Measurements from ENCODE around the gene SULT2B1.
A peak's percentile ranks its signal among the peaks of the same experiment; 100 is the strongest.
"Not testable (repeated sequence)": the region's sequence is repeated elsewhere in the genome, so short reads cannot be mapped to it uniquely, and the experiment has no call there.

Gene SULT2B1

DNA sequence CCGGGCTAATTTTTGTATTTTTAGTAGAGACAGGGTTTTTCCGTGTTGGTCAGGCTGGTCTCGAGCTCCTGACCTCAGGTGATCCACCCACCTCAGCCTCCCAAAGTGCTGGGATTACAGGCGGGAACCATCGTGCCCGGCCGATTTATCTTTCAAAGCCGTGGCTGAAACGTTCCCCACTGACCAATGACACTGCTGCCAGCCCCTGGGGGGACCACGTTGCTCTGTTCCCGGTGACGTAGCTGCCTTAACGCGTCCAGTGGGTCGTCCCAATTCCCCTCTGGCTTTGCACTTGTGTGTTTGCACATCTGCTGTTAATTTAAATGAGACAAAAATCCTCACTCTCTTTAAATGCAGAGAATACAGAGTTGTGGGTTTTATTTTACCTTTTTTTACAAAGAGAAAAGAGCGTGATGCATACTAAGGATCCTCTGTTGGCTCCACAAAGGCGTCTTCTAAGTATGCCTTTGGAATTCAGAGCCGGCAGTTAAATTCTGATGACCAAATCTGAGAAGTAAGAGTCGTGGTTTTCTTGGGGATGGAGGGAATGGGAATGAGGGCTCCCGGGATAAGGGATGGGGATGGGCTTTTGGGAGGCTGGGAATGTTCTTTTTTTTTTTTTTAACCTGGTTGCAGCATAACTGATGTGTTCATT is 21.8 kb upstream of the SULT2B1 start:
- no peak for DNase-seq

DNA sequence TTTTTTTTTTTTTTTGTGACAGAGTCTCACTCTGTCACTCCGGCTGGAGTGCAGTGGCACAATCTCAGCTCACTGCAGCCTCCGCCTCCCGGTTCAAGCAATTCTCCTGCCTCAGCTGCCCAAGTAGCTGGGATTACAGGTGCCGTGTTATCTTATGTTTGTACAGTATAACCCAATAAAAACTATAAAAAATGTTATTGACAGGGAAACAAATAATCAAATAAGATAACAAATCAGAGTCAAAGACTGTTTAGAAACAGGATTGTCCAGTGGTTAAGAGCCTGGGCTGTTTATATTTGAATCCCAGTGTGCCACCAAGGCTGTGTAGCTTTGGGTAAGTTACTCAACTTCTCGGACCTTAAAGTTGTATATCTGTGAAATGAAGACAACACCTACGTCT is 21.2 kb upstream of the SULT2B1 start:
- DNase-seq, result no peak

DNA sequence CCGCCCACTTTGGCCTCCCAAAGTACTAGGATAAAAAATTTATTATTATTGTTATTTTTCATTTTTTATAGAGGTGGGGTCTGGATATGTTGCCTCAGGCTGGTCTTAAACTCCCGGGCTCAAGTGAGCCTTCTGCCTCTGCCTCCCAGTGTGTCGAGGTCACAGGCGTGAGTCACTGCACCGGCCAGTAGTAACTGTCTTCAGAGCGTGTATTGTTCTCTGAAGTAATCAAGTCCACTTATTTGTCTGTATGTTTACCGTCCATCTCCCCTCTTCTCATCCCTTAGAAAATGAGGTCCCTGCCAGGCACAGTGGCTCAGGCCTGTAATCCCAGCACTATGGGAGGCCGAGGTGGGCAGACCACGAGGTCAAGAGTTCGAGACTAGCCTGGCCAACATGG is 18.2 kb upstream of the SULT2B1 start:
- no peak for DNase-seq

DNA sequence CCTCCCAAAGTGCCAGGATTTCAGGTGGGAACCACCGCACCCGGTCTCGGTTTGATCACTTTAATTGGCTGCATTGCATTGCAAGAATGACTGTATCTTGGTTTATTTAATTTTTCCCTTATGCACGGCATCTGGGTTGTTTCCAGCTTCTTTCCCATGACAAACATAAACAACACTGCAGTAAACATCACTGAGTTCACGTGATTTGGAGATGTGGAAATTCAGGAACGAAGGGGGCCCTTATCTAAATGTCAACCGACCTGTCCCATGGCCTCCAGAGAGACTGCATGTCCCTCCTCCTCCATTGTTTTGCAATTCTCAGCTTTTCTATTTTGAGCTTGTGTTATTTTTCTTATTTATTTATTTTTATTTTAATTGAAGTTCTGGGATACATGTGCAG is 14.4 kb upstream of the SULT2B1 start:
- no peak for DNase-seq

DNA sequence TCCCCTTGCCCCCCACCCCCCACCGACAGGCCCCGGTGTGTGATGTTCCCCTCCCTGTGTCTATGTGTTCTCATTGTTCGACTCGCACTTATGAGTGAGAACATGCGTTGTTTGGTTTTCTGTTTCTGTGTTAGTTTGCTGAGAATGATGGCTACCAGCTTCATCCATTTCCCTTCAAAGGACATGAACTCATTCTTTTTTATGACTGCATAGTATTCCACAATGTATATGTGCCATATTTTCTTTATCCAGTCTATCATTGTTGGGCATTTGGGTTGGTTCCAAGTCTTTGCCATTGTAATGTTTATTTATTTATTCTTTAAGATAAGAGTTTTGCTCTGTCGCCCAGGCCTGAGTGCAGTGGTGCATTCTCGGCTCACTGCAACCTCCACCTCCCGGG is 13.9 kb upstream of the SULT2B1 start:
- DNase-seq, result not testable (repeated sequence)

DNA sequence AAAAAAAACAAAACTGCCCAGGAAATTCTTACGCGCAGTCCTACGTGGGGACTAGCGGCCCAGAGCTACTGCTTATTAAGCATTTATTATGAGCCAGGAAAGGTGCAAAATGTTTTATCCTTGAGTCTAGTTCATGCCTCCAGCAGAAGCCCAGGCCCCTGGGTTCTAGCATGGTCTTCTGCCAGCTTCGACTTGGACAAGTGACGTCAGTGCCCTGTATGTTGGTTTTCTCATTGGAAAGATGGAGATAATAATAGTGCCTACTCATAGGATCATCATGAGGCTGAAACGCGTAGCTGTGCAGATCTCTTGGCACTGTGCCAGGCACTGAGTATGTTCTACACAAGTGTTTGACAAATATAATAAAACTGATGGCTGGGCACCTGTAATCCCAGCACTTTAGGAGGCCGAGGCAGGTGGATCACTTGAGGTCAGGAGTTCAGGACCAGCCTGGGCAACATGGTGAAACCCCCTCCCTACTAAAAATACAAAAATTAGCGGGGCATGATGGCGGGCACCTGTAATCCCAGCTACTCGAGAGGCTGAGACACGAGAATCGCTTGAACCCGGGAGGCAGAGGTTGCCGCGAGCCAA is 12.4 kb upstream of the SULT2B1 start:
- peak; percentile 64 for DNase-seq

DNA sequence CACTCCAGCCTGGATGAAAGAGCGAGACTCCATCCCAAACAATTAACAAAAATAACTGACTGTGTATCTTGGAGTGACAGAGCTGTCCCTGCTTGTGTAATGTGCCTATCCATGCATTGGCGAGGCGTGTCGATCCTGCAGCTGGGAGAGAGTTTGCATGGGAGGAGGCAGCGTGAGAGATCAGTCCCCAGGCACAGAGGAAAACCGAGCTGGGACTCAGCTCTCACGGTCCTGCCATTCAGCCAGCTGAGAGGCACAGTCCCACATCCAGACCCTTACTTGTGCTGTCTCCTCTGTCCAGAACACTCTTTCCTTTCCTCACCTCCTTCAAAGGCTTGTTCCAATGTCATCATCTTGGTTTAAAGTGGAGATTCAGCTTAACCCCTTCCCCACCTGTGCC is 11.9 kb upstream of the SULT2B1 start:
- no peak for DNase-seq

DNA sequence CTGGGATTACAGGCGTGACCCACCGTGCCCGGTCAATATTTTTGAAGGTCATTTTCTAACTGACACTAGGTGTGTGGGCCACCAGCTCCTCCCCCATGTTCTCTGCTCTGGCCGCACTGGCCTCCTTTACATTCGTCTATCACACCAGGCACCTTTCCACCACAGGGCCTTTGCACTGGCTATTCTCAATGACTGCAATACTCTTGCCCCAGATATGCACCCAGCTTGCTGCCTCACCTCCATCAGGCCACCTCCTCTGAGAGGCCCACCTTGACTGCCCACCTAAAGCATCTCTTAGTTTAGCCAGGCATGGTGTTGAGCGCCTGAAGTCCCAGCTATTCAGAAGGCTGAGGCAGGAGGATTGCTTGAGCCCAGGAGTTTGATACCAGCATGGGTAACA is 10.2 kb upstream of the SULT2B1 start:
- DNase-seq, result no peak

DNA sequence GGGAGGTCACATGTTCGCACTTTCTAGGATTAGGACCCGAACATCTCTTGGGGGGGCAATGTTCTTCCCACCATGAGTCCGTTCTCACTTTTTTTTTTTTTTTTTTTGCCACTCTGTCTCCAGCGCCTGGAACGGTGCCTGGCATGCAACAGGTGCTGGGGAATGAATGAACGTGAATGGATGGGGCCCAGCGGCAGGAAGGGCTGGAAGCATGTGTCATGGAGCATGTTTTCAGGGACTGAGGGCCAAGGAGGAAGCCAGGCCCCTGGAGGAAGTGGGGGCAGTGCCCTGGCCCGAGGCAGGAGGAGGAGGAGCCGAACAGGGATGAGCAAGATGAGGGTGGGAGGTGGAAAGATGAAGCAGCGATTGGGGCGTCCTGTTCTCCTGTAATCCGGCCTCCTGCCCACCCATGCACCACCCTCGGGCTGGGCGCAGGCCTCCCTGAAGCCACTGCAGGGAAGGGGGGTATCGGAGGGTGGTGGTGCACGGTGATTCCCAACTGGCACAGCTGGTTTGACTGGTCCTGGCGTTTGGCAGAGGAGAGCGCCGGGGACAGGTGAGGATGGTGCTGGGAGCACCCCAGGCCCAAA is 8.8 kb upstream of the SULT2B1 start:
- DNase-seq, result no peak

DNA sequence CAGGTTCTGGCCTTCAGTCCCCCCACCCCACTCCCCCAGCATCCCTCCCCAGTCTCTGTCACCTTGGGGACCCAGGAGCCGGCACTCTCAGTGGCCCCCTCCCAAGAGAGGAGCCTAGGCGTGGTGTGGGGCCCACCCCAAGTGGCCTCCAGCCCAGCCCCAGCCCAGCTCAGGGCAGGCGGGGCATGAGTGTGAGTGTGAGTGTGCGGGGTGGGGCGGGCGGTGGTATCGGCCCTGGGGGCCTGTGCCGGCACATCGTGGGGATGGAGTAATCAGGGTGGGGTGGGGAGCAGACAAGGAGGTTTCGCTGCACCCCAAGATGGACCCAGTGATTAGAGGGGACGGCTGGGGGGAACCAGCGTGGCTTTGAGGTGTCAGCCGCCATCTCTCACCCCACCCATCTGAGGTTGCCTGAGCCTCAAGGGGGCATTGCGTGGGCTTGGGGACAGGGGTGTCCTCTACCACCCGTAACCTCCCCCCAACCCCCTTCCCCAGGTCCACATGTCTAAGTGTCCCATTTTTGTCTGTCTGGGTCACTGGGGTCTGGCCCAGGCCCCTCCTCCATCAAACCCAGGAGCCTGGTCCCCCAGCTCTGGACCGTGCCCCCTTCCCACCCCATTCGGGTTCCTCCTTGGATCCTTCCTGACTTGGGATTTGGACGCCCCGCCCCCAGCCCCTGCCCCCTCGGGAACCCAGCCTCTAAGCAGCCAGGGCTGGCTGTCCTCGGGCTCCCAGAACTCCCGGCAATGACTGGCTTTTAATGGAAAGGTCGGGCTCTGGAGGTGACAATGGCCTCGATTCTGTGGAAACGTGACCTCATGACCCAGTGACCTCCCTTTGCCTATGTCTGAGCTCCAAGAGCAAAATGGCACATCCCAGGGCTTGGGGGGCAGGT is 6.9 kb upstream of the SULT2B1 start:
- DNase-seq, result no peak

DNA sequence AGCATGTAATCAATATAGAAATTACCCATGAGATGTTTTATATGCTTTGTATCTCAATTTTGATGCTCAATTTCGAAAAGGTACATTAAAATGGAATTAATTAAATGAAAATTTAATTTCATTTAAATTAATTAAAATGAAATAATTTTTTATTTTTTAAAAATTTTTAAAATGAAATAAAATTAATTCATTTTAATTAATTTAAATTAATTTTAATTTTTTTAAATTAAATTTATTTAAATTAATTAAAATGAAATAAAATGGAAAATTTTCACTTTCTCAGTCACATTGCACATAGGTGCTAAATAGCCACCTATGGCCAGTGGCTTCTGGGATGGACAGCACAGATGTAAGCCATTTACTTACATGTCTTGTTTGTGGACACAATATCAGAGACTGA is 4.2 kb upstream of the SULT2B1 start:
- no peak for DNase-seq

DNA sequence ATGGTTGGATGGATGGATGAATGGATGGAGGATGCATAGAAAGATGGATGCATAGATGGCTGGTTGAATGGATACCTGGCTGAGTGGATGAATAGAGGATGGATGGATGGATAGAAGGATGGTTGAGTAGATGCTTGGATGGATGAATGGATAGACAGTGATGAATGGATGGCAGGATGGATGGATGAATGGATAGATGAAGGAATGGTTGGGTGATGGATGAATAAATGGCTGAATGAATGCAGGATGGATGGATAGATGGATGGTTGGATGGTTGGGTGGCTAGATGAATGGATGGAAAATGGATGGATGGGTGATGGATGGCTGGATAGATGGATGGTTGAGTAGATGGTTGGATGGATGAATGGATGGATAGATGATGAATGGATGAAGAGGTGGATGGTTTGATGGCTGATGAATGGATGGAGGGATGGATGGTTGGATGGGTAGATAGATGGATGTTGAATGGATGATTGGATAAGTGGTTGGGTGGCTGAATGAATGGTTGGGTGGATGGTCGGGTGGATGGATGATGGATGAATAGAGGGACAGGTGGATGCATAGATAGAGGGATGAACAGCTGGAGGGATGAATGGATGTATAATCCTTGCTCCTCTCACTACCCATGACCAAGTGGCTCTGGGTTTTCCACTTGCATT is 3.6 kb upstream of the SULT2B1 start:
- DNase-seq, result no peak

DNA sequence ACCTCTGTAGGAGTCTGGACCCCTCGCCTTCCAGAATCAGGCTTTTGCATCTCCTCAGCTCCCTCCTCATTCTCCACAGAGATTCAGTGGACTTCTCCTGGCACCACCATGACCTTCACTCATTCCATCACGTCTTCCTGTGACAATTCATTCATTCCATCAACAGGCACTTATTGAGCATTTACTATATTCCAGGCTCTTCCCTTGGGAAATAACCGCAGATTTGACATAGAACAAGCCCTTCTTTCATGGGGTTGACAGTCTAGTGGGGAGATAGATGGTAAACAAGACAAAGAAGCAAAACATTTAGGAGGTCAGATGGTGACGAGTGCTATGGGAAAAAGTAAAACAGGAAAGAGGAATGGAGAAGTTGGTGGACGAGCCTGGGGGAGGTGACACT is 2.6 kb upstream of the SULT2B1 start:
- DNase-seq, result no peak

DNA sequence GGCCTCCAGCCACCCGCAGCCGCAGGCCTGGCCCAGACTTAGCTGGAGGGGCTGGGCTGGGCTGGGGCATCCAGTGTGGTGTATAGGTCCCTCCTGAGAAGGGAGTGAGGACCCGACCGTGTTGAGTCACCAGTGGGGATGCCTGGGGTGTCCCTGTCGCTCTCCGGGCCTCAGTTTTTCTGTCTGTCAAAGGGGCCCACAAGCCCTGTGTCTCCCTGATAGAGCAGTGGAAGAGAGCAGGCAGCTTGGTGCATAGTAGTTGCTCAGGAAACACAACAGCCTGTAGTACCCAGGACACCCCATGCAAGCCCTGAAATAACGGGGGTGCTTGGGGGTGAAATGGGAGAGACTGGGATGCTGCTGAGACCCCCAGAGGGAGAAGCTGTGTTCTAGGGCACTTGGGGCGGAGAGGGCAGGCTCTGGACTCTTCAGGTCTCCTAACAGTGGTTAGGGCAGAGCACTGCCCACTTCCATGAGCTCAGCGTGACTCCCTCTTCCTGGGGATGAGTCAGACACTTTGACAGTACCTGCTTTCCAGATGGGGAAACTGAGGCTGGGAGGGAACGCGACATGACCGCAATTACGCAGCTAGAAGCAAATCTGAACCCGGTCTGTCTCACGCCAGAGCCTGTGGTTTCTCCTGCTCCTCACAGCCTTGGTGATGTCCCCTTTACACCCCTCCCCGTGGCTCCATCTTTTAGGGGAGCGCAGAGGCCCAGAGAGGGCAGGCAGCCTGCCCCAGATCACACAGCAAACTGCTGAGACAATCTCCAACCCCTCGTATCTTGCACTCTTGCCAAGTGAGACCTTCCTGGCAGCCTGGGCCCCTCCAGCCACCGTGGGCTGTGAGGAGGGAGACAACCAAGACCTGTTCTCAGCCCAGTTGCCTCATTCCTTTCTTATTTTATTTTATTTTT is 692 bp downstream of the SULT2B1 start:
- DNase-seq, result no peak

DNA sequence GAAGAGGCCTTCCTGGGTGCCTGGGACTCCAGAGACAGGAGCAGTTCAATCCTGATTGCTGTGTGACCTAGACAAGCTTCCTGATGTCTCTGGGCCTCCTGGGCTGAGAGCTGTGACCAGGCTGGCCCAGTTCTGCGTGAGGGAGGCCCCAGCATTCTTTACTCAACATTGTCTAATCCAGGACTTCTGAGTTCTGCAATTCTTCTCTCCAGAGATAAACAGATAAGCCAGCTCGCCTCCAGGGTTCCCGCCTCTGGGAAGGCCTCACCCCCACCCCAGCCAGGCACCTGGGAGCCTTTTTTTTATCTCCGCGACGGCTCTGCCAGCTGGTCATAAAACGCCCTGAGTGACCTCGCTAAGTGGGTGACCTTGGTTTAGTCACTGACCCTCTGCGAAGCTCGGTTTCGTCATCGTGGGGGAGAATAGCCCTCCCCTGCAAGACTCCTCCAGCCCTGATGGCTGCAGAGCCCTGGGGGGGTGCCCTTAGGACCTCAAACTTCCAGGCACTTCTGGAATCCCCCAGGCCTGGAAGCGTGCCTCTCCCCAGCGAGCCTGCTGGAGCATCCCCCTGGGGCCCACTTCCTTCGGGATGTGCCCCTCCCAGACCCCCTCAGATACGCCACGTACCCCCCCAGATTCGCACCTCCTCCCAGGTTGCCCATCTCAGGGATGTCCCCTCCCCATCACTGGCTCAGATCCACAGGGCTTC is 1.9 kb downstream of the SULT2B1 start:
- DNase-seq, result peak; percentile 59

DNA sequence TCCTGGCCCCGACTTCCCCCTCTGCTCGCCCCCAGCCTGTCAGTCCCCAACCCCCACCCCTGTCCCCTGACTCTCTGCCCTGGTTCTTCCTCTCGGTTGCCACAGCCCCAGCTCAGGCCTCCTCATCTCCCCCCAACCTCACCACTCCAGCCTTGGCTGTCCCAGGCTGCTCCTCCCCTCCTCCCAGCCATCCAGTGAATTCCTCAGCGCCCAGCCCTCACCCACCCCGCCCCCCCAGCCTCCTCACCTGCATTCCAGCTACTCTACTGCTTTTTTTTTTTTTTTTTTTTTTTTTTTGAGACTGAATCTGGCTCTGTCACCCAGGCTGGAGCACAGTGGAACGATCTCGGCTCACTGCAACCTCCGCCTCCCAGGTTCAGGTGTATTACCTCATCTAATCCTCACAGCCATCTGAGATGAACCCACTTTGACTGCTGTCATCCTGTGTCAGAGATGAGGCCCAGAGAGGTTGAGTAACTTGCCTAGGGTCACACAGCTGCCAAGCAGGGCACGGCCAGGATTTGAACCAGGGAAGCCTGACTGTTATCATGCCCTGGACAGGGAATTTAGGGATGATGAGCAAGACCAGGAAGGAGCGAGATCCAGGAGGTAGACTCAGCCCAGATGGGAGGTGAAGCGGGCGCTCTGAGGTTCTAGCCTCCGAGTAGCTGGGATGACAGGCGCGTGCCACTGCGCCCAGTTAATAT is 2.6 kb downstream of the SULT2B1 start:
- peak; percentile 20 for DNase-seq

DNA sequence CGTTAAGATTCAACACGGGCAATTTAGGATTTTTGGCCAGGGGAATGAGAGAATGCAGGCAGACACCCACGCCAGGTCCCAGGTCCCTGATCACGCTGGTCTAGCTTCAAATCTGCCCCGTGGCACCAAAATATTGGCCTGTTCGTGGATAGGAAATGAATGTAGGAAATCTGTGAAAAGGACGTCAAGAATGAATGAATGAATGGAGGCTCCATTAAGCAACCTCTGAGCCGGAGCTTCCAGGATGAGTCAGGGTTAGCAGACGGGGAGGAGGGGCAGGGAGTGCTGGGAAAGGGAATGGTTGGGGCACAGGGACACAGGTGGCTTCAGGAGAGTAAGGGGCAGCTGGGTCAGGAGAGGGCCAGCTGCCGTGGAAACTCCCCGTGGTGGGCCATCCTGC is 4.2 kb downstream of the SULT2B1 start:
- DNase-seq, result peak; percentile 37

DNA sequence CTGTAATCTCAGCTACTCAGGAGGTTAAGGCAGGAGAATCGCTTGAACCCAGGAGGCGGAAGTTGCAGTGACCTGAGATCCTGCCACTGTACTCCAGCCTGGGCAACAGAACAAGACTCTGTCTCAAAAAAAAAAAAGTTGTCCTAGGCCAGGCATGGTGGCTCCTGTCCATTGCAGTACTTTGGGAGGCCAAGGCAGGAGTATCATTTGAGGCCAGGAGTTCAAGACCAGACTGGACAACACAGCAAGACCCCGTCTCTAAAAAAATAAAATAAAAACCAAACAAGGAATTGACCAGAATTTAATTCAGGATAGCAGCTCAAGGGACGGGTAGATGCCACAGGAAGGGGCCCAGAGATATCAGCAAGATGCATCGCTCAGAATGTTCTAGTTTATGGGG is 4.9 kb downstream of the SULT2B1 start:
- DNase-seq, result no peak

DNA sequence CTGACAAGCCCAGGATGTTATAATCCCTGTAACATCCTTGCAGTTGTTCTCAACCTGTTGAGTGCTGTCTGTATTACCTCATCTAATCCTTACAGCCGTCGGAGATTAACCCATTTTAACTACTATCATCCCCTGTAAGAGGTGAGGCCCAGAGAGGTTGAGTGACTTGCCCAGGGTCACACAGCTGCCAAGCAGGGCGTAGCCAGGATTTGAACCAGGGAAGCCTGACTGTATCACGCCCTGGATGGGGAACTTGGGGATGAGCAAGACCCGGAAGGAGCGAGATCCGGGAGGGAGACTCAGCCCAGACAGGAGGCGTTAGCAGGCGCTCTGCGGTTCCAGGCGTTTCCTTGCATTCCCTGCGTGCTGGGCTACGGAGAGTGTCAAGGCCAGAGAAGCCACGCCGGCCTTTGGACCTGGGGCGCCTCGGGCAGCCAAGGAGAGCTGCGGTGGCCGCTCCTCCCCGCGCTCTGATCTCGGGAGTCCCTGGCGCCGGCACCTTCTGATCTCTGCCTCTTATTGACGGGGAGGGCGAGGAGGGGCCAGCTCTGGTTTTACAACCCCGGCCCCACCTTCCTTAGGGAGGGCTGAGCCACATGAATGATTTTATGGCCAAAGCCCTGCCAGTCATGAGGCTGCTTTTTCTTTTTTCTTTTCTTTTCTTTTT is 6.2 kb downstream of the SULT2B1 start:
- peak; percentile 25 for DNase-seq

DNA sequence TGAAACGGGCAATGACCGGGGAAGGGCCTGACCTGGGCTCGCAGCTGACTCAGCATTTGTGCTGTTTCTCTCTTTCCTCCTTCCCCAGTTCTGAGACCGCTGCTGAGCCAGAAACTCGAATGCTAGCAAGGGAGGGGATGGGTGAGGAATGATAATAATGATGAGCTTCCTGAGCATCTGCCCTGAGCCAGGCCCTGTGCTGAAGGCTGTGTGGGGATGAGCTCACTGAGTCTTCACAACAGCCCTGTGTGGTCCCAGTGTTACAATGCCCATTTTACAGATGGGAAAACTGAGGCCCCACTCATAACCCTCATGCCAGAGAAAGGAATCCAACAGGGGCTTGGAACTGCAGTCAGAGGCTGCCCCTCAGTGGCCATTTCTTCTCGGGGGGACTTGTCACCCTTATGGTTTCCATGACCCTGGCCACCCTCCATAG is 8.1 kb downstream of the SULT2B1 start:
- peak; percentile 14 for DNase-seq

Measured in NCI-H82 (cell line).